ENCODE measurements around the gene FANCI. TPM values are rescaled to one million over a fixed set of nuclear protein-coding genes. Genes with fewer than 3 reads are reported as not detected.

Gene FANCI
- total RNA-seq, 1 donor from 2014 or later: 29.5 TPM

DNA sequence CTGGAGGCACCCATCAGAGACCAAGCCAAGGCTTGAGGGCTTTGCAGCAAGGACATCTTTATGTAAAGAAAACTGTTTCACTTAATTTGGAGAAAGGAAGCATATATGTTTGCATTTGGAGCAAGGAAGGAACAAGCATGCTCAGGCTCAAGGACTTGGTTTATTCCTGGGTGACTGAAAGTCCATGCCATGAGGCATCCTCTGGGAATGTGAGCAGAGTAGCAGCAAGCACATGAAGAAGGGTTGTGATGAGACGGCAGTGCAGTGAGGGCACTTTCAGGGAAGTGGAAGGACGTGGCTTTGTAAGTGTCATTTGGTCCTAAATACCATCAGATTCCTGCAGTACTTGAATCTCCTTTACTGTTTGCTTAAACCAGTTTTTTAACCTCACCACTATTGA lies 64.0 kb downstream of the FANCI start:
- DNase-seq: no peak

DNA sequence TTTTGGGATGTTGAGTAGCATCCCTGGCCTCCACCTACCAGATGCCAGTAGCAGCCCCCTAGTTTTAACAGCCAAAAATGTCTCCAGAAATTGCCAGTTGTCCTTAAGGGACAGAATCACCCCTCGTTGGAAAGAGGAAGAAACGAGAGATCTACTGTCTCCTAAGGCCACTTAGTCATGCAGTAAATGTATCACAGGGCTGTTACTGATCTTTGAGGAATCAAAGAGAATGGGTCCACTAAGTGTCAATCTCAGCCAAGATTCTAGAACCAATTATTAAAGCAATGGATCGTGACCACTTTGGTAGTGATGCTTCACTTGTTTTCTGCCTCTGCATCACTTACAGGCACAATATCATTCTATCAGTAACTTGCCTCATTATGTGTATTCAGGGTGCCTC lies 64.5 kb downstream of the FANCI start:
- no peak for DNase-seq

DNA sequence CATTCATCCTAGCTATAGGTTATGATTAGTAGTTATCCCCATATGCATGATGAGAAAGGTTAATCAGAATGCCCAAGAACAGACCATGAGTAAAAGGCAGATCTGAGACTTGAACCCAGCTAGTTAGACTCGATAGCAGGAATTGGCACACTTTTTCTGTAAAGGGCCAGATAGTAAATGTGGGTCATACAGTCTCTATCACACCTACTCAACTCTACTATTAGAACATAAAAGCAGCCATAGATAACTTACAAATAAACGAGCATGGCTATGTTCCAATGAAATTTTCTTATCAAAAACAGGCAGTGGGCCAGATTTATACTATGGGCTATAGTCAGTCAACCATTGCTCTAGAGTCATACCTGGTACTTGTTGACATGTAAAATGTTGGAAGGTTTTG lies 66.2 kb downstream of the FANCI start:
- DNase-seq: no peak

DNA sequence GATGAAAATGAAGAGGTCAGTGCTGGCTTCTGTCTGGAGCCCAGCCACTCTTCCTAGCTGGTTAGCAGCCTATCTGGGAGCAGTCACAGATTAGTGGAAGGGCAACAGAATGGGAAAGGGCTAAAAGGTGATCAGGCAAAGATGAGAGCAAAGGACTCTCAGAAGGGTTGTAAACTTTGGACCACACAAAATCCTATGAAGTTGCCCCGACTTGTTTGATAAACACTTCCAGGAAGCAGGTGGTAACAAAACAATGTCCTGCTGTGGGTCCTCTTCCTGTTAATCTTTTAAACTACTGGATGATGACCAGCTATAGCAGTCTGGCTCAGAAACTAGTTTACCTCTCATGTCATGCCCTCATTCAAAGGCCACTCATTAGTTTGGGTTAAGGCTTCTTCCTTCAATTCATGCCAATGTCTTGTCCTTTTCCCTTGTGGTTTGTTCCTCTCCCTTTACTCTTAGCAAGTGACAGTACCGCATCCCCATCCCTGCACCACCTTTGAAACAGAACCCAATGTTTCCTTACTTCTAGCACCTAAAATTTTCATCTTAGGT lies 71.7 kb downstream of the FANCI start:
- DNase-seq: no peak

DNA sequence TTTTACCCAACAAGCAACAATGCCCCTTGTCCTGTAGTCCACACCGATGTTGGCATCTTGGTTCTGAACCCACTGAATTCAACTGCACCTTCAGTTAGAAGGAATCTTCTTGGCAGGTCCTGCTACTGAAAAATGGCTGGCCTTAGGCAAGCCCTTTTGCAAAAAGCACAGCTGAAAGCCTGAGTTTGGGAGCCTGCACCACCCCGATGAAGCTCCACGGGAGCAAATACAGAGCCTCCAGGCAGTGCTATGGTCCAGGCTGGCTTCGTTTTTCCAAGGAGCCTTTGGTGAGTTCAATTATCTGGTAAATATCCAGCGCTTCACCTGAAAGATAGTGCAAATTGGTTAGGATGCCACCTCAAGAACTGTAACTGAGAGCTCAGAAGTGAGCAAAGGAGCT lies 72.7 kb downstream of the FANCI start:
- no peak for DNase-seq

DNA sequence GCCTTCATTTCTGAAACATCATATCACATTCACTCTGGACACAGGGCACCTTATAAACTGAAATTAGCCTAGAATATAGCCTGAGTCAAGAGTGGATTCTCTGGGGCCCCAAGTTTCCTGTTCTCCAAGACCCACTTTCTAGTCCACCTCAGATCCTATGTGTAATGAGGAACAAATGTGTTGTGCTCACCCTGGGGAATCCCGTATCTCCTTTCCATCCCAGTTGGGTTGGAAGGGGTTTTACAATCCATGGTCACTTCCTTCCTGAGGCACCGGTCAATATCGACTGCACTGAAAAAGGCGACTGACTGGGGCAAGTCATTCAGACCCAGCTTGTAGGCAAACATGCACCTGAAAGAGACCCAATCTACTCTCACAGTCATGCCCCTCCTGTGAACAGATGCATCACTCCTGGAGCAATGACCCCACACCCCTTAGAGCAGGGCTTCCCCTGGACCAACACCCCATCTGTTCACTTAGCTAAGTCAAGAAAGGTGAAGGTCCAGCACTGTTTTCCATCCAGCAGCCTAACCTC lies 73.5 kb downstream of the FANCI start:
- no peak for DNase-seq

DNA sequence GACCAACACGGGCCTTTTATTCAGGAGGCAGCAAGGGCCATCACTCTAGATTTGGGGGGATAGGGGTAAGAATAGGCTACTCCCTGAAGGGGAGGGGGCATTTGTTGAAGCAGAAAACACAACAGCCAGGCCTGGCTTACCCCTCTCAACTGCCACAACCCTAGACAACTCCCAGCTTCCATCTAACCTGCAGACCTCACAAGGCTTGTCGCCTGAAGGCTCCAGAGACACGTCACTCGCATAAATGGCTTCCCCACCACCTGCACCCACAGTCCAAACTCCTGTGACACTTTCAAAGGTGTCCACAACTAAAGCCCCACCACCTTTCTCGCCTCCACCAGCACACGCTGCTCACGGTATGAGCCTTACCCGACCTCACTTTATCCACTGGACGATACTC lies 75.9 kb downstream of the FANCI start:
- DNase-seq: no peak

DNA sequence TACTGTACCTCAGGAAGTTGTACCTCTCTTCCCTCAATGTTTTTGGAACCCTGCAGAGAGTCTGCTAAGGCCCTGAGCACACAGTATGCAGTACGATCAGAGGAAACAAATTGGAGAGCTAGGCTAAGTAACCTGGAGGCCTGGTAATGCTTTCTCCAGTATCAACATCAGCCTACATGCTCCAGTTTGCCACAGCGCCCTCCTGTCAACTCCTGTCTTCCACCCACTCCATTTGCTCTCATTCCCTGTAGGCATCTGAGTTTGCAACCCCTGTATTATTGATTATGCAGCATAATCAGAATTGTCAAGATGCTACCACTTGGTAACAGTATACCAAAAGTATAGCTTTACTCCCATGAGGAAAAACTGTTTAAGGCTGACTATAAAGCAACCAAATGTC lies 76.4 kb downstream of the FANCI start:
- DNase-seq: no peak

DNA sequence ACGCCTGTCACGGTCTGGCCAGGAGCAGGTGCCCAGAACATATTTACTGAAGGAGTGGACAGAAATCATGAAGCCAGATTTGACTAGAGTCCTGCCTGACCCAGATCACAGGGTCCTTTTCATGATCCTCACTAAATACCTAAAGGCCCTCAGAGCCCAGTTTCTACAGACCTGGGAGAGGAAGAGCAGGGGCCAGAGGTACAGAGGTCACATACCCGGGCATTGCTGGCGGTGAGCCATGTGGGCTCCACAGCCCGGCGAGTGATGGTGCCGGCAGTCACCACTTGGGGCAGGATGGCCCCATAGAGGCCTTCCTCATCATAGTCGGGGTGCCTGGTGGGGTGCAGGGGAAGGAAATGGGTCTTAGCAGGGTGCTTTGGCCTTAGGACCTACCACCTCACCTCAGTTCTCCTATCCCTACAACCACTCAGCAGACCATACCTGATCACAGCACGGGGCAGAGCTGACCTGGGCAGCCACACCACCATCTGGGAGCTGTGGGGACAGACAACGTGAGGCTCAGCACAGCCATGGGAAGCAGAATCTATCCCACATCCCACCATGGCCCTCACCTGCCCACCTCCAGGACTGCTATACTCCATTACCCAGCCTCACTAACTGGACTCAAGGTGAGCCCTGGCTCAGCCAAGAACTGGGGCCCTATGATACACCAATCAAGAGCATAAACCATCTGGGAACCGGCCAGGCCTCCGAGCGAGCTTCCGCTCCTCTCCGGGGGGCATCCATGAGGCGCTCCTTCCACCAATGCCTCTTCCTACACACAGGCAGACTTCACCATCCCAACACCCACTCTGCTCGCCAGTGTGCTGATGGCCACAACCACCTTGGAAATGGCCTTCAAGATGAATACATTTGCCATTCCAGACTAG lies 78.0 kb downstream of the FANCI start:
- DNase-seq: no peak

DNA sequence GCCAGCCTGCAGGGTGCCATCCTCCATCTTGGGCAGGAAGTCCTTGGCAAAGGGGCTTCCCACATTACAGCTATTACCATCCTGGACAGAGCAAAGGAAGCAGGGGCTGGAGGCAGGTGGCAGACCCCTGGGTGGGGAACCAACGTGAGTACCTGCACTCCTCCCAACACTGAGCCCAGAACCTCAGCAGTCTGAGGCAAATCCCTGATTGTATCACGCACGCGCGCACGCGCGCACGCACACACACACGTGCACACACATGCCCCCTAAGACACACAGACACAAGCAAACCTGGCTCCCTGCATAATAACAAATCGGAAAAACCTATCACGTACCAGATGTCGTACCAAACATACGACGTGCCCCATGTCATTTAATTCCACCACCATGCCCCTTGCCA lies 79.0 kb downstream of the FANCI start:
- no peak for DNase-seq

DNA sequence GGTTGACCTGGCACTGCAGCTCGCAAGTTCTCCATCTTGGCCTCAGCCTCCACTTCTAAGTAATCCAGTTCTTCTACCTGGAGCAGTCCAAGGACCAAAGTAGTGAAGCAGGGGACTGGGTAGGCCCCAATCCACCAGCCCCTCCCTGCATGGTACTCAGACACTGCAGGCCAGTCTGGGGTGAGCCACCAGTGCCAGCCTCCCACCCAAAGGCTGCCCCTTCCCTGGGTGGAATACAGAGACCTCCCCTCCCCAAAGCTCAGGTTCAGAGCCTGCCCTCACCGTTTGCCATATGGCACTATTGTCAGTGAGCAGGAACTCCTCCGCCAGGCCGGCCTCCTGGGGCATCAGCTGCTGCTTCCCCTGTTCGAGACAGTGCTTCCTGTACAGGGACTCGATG lies 80.0 kb downstream of the FANCI start:
- no peak for DNase-seq

DNA sequence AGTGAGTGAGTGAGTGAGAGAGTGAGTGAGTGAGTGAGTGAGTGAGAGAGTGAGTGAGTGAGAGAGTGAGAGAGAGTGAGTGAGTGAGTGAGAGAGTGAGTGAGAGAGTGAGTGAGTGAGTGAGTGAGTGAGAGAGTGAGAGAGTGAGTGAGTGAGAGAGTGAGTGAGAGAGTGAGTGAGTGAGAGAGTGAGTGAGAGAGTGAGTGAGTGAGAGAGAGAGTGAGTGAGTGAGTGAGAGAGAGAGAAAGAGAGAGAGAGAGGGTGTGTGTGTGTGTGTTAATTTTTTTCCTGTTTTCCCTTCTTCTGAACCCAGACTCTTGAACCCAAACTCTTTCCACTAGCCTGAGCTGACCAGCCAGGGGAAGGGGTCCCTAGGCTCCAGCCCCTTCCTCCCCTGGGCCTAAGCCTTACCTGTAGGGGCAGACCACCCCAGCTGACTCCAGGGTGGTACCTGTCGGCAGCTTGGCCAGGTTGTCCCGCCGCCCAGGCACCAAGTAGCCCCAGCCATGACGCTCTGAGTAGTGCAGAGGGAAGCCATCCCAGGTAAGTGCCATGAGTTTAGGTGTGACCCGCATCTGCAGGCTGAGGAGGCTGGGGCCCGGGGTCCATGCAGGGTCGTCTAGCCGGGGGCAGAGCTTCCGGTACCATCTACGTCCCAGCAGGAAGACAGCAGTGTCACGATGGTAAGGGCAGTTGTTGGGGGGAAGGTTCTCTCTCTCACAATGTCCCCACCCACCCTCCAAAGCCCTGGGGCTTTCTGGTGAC lies 81.4 kb downstream of the FANCI start:
- DNase-seq: no peak

DNA sequence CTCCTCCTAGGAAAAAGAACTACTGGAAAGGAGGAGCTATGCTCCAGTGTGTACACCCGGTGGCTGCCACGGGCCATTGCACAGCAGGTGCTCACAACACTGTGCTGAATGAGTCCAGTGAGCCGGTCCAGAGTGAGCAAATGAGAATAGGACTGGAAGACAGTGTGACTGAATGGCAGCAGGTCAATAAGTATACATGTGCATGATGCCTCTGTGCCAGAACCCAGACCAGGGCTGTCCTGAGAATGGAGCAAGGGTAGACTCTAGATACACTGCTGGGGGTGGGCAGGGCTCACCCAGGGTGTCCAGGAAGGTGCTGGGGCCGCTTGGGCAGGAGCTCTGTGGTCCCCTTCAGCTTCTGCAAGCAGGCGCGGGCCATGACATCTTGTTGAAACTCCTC lies 82.5 kb downstream of the FANCI start:
- no peak for DNase-seq

DNA sequence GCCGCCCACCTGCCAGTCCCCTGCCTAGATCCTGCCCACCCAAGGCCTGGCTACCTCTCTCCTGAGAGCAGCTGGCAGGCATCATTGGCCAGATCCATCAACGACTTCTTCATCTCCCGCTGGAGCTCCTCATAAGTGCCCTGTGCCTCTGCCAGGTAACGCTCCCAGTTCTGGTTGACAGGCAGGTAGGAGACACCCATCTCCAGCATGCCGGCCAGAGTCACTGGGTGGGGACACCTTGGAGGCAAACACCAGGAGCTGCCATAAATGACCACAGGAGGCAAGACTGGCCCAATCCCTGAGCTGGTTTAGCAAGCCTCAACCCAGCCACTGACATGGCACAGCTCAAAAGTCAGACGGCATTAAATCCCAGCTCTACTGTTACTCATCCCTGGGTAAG lies 83.3 kb downstream of the FANCI start:
- DNase-seq: no peak

DNA sequence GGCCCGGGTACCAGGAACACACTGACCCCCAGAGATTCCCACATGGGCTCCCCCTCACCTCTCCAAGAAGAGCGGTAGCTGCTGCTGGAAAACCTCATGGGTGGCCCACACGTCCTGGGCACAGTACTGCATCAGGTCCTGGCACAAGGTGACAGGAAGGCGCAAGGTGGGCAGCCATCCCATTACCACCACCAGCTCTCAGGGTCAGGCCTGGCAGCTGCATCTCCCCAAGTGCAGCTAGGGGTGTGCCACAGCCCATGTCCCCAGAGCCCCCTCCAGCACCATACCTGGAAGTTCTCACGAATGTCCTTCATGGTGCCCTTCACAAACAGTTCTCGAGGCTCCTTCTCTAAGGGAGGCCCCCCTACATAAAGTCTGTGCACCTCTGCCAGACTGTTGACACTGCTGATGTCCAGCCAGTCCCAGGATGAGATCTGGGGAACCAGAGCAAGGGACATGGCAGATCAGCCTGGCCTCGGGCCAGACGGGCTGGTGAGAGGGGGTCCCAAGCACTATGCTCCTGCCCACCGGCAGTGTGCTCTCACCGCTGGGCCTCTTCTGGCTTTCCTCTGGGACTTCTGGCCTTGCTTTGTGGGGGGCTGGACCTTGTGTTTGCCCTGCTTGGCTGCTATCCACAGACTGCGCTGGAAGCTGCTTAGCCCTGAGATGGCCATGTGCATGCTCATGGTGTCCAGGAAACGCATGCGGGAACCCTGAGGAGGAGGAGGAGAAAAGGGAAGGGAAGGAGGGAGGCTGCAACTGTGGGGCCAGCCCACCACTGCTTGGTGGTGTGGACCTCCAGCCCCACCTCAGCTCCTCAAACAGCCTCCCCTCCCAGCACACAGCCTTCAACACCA lies 84.8 kb downstream of the FANCI start:
- no peak for DNase-seq

DNA sequence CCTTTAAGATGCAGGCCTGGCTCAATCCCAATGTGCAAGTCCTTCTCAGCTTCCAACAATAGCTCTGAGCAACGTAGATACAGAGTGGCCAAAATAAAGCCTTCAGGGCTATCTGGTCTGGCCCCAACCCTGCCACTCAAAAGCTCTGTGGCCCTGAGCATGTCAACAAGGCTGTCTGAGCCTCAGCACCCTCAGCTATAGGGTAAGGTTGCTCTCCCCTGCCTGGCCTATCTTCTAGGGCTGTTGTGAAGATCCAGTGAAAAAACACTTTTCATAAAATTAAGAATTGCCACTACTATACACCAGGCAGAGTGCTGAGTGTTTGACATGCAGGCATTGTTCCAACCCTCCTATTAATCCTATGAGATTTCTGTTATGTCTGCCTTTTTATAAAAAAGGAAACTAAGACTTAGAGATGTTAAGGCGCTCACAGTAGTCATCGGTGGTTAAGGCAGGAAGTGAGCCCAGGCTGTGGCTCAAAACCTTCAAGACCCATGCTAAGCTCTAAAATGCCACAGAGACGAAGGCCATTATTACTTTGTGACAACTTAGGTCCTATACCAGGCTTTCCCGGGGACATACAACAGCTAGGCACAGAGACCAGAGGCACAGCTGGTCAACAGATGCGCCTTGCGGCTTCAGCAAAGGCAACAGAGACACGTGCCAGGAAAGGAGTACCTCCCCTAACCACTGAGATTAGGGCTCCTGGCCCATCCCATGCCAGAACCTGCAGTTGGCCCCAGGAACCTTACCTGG lies 85.7 kb downstream of the FANCI start:
- no peak for DNase-seq

DNA sequence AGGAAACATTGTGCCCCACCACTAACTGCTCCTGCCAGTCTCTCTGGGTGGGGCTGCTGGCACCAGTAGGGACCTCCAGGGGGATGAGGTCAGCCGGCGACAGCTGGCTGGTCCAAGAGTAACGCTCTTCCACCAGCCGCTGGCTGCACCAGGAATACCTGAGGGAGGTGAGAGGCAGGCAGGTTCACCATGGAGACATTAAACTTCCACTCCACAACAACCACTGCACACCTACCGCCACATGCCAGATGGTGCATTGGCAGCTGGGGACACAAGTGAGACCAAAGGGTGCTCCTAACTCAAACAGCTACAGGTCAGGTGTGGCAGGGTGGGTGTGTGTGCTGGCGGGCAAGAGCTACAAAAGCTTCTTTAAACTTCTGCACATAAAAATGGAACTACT lies 86.3 kb downstream of the FANCI start:
- DNase-seq: no peak

DNA sequence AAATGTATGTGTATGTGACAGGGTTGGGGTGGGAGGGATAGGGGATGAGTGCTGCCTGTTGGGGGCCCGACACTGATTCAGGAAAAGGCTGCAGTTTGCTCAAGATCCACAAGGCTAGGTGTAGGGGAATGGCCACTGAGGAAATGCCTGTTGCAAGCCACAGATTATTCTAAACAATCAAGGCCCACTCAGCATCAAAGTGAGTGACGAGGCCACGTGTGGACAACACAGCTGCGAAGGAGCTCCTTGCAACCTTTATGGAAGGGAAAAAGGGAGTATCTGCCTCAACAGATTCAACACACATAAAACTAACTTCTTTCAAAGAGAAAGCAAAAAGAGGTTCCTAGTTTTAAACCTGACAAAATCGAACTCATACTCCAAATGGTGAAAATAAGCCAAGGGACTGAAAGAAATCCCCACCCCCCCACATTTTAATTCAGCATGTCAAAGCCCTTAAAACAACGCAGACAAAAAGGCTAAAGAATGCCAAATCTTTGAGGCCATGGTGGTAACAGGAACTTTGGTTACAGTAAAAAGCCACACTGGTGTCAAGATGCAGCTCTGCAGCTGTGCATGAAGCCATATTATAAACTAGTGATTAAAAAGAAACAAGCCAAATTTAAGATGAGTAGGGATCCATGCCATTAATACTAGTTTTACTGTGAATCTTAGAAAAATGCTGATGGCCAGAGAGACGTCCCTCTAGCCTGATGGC lies 87.3 kb downstream of the FANCI start:
- no peak for DNase-seq

DNA sequence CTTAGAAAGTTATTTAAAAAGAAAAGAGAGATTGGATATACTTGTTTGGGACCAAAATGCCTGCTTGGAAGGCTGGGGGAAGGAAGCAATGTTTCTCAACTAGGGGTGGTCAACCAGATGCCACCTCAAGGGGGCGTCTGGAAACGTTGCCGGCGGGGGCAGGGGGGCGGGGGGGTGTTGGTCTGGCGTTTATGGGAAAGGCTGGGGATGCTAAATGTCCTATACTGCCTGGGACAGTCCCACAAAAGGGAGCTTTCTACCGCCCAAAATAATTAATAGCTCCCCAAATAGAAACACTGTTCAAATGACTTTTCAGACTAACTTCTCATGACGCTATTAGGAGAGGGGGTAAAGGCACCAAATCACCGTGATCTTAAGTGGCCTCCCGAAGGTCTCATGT lies 88.7 kb downstream of the FANCI start:
- no peak for DNase-seq

DNA sequence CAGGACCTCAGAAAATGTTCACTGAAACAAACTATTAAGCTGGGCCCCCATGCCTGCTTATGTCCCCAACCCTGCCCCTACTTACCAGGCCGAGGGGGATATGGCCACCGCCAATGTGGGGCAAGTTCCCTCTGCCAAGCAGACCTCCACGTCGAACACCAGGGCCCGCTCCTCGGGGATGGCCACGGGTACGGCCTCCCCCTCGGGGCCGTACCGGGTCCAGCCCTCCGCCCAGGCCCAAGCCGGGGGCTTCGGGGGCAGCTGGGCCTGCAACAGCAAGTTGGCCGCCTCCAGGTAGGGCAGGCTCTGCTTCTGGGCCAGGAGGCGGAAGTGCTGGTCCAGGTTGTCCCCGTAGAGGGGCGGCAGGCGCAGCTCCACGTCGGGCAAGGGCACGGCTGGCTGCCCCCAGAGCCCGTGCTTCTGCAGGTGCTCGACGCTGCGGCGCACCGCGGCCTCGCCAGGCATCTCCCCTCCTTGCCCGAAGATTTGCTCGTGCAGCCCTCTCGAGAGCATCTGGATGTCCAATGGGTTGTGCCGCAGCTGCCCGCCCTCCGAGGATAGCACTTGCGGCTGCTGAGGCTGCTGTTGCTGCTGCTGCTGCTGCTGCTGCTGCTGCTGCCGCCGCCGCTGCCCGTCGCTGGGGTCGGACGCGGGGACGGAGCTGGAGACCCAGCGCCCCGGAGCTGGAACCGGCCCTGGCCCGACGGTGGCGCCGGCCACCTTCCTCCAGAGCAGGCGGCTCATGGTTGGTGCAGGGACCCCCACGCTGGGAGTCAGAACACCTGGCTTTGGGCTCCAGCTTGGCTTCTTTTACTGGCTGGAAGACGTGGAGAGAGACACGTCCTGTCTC lies 89.5 kb downstream of the FANCI start:
- no peak for DNase-seq

All from skin of body (tissue), 2 donors.